Measurements from ENCODE around the gene NCOA3.
A peak's percentile ranks its signal among the peaks of the same experiment; 100 is the strongest.

Gene NCOA3

GRCh38 chr20:47680804-47681529 is 179.3 kb downstream of the NCOA3 start:
- no peak for DNase-seq (ENCODE audit: low spot score)

DNA sequence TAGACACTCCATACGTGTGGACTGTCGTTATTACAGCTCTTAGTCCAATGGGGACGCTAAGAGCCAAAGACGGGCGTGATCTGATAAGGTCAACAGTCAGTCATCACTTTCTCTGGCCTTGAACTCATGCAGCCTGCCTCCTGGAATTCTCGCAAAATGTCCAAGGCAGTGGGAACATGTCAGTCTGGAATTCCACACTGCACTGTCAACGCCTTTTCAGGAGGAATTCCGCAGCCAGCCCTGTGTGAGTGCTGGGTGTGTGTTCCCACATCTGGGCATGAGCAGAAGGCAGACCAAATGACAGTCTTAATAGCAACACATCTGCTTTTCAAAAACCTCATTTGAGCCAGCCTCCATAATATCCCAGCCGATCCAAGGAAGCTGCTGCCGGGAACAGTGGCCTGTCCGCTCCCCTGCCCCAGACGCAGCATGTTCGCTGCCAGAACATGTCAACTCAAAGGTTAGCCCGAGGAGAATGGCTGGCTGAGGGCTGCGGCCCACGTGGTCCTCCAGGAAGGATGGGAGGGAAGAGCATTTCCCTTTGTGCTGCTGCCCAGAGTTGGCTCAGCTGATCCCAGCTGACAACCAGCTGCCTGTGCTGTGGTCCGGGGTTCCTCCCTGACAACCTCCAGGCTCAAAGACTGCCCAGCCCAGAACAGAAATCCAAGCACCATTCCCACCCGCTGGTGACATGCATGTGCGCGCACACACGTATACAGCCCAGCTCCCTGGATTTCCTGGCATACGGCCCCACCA is 180.5 kb downstream of the NCOA3 start:
- peak; percentile 74 for DNase-seq (ENCODE audit: low spot score)

- no peak for DNase-seq (ENCODE audit: low spot score)
Measured at GRCh38 chr20:47682916-47683315, 181.2 kb downstream of the NCOA3 start.

- DNase-seq (ENCODE audit: low spot score), result no peak
Measured at GRCh38 chr20:47684306-47685080, 182.8 kb downstream of the NCOA3 start.

DNA sequence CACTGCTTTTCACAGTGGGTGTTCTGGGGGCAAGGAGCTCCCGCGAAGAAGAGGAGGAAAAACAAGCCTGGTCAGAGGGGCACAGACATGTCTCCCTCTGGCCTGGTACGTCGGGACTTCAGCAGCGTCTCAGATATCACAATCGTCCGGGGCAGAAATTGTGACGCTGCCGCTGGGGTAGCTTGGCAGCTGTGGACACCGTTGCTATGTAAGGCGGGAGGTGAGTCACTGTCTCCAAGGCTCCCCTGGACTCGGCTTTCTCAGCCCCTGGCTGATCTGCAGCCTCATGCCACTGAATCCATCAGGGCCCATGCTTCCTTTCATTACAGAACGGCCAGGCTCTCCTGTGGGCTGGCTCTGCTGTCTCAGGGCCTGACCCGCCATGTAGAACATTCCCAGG is 184.9 kb downstream of the NCOA3 start:
- no peak for DNase-seq (ENCODE audit: low spot score)

- no peak for DNase-seq (ENCODE audit: low spot score)
Measured at GRCh38 chr20:47687095-47687987, 185.7 kb downstream of the NCOA3 start.

DNA sequence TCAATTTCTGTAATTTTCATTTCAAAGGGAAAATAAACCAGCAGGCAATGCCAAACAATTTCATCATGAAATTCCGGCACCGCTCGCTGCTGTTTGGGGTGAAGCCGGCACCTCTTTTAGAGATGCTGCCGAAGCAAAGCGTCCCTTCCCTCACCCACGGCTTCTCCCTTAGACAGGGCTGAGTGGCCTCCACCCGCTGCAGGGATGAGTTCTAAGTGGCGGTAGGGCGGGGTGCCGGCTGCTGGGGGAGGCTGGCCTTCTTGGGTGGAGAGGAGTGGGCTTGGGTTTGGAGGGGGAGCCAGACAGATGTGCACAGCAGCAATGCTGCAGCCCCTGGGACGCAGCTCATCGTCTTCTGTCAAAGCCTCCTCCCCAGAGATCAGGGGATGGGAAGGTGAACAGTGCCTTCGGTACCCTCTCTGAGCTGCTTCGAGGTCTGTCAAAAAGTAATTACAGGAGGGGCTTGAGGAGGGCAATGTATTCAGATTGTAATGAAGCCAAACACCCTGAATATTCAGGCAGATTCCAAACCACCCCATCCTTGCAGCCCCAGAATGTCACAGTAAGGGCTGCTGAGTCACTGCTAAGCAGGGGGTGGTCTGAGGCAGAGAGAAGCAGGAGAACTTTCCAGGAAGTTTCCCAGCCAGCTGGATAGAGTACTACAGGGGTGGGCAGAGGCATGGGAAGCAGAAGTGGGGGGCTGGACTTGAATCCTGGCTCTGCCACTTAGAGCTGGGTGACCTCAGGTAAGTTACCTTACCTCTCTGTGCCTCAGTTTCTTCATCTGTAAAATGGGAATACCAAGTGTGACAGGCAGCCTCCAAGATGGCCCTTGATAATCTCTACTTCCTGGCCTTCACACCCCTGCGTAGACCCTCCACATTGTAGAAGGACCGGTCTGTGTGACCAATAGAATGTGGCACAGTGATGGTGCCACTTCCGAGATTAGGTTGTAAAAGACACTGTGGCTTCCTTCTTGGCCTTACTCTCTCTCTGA is 187.0 kb downstream of the NCOA3 start:
- no peak for DNase-seq (ENCODE audit: low spot score)

GRCh38 chr20:47689731-47690130 is 188.0 kb downstream of the NCOA3 start:
- no peak for DNase-seq (ENCODE audit: low spot score)

- no peak for DNase-seq (ENCODE audit: low spot score)
Measured at GRCh38 chr20:47691625-47692024, 189.9 kb downstream of the NCOA3 start.

DNA sequence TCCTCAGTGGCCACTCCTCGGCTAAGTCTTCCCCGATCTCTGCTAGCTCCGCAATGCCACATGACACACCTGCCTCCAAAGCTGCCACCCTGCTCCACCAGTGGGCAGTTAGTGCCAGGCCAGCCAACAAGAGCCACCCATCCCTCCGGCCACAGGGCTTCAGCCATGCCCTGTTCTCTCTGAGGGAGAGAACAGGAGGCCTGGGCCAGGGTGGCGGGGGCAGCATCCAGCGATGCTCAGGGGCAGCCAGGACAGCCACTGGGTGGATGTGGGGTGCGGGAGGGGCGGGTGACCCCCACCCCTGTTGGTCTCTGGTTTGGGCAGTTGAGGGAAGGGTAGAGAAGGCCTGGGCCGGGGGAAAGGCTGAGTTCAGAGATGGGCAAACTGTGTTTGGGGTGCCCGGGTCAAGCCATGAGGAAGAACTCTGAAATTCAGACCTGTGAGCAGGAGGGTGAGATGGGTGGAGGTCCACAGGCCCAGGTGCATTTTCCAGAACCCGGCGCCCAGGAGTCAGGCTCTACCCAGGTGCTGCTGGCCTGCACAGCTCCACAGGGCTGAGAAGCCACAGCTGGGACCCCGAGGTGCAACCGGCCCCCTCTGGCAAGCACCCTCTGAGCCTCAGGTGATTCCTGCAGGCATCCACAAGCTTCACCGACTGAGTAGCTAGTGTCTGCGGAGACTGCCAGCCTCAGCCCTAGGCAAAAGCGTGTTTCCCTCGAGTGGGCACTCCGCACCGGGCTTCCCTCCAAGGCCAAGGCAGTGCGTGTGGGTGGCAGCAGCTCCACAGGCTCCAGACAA is 192.5 kb downstream of the NCOA3 start:
- no peak for DNase-seq (ENCODE audit: low spot score)

DNA sequence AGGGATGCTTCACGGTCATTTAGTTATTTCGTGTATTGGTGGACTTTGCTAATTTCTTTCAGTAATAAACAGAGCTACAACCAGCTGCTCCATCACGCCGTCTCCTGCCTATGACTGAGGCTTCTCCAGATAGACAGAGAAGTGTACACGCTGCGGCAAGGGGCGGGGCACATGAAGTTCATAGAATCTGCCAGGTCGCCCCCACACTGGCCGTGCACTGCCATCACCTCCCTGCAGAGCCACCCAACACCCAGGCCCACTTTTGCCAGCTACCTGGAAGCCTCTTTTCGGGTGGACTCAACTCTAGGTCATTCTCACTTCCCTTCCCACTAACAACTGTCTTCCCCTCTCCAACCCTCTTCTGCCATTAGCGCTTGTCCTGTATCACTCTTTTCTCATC is 195.2 kb downstream of the NCOA3 start:
- no peak for DNase-seq (ENCODE audit: low spot score)

DNA sequence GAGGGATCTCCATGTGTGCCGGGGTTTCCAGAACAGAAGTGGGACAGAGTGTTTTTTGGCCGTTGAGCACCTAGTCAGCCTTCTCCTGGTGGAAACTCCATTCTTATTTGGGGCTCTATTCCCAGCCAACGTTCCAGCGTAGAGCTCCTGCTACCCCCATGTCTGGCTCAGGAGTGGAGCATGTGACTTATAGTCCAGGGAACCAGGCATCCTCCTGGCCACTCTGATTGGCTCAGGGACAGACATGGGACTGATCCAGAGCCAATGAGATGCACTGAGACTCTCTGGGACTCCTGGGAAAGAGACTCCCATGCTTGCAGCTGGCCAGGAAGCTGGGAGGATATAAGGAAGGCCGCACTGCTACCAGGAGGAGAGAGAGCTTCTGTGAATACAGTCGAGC is 196.5 kb downstream of the NCOA3 start:
- no peak for DNase-seq (ENCODE audit: low spot score)

GRCh38 chr20:47699818-47700217 is 198.1 kb downstream of the NCOA3 start:
- DNase-seq (ENCODE audit: low spot score), result no peak

GRCh38 chr20:47700327-47700726 is 198.6 kb downstream of the NCOA3 start:
- DNase-seq (ENCODE audit: low spot score), result no peak

DNA sequence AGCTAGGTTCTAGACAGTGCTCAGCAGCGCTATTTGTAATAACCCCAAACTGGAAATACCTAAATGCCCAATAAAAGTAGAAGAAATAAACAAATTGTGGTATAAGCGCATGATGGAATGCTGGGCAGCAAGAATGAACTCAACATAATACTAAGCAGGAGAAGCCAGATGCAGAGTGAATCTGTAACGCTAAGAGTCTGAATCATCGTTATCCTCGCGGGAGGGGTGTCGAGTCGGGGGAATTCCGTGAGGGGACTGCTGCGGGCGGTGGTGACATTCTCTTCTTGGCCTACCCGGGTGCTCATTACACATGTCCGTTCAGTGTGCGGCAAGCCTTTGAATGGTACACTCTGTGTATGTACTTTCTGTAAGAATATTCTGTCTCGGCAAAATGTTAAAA is 199.9 kb downstream of the NCOA3 start:
- DNase-seq (ENCODE audit: low spot score), result peak; percentile 42

DNA sequence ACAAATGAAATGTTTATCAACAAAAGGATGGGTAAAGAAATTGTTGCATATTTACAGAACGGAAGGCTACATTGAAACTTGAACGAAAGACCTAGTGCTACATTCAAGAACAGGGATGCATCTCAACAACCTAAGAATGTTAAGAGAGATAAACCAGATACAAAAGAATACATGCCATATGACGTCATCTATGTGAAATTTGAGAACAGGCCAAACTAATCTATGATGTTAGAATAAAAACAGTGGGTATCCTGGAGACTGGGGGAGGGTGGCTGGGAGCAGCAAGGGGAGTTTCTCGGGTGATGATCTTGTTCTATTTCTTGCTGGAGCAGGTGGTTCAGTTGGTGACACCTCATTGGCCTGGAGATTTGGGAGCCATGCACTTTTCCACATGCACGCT is 202.1 kb downstream of the NCOA3 start:
- DNase-seq (ENCODE audit: low spot score), result no peak

- DNase-seq (ENCODE audit: low spot score), result peak; percentile 32
Measured at GRCh38 chr20:47704746-47705496, 203.2 kb downstream of the NCOA3 start.

DNA sequence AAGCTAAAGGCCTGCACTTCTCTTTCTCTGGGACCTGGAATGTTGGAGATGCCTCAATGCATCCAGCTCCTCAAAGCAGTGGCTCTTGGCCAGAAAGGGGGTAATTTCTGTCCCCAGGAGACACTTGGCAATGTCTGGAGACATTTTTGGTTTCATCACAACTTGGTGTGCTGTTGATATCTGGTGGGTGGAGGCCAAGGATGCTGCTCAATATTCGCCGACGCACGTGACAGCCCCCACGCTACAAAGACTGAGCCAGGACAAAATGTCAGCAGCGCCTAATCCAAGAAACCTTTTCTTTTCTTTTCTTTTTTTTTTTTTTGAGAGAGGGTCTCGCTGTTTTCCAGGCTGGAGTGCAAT is 203.8 kb downstream of the NCOA3 start:
- DNase-seq (ENCODE audit: low spot score), result no peak

- no peak for DNase-seq (ENCODE audit: low spot score)
Measured at GRCh38 chr20:47706345-47706744, 204.7 kb downstream of the NCOA3 start.
